ENCODE data around the gene SLC6A5.

Gene SLC6A5

DNA sequence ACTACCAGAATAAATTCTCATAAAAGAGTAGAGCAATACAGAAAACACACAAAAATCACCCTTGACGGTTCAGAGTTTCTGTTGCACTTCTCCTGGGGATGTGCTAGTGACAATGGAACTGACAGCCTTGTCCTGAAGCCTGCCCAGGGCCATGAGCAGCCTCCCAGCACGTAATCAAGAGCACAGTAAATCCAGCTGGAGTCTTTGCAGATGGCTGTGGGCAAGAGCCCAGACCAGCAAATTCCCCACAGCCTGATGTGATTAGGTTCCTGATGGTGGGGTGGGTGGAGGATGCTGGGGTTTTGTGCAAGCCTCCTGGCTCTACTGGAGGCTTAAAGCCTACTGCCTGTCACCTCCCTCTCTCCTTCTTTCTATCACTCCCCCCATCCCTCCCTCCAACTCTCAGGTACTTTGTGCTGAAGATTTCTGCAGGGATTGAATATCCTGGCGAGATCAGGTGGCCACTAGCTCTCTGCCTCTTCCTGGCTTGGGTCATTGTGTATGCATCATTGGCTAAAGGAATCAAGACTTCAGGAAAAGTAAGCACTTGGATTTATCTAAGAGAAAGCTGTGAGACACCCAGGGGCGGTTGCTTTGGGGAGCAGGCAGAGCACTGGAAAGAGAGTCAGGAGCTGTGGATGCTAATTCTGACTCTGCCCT lies 18.1 kb downstream of the SLC6A5 start:
- H3K4me1 ChIP-seq (ENCODE audit: control insufficient read depth, insufficient read depth, low read length): no peaks in the 10 kb centered on the region
- no peak overlapping the region for H3K4me3 ChIP-seq (ENCODE audit: low read depth, low read length)
- ChIA-PET POLR2A (no interaction called here), CTCF (interaction anchor here (0.6 to 1.0 kb wide), 3 partner anchors 8 to 50 kb away, joined by 3 to 5 read pairs (median 4); no protein-coding TSS in a partner anchor)
- H3K27ac ChIP-seq (ENCODE audit: extremely low read depth, low read depth, low read length): no peak overlapping the region
- no peaks in the 10 kb centered on the region for H3K9me3 ChIP-seq (ENCODE audit: control insufficient read depth, insufficient read depth, low read depth, low read length)
- TF ChIP-seq ZNF792 (tag by site-specific recombination; IDR thresholded peaks at IDR 0.05) (no peak), ZNF223 (tag by site-specific recombination; IDR thresholded peaks at IDR 0.05) (no peak), ZBTB7A (tag by site-specific recombination; IDR thresholded peaks at IDR 0.05; ENCODE audit: low read depth) (no peak), ZNF585B (tag by site-specific recombination; IDR thresholded peaks at IDR 0.05) (no peak), ZNF837 (tag by site-specific recombination; IDR thresholded peaks at IDR 0.05) (no peak), ZNF248 (tag by site-specific recombination; IDR thresholded peaks at IDR 0.05) (no peak), ZNF350 (tag by site-specific recombination; IDR thresholded peaks at IDR 0.05) (no peak), ZNF555 (tag by site-specific recombination; conservative IDR thresholded peaks at IDR 0.05) (no peak), ZNF10 (tag by site-specific recombination; IDR thresholded peaks at IDR 0.05) (no peak), KLF8 (tag by site-specific recombination; IDR thresholded peaks at IDR 0.05) (no peak), KLF9 (tag by site-specific recombination; IDR thresholded peaks at IDR 0.05; ENCODE audit: low read depth) (no peak), ZNF544 (tag by site-specific recombination; IDR thresholded peaks at IDR 0.05) (no peak), ZNF548 (tag by site-specific recombination; IDR thresholded peaks at IDR 0.05) (no peak), ZNF843 (tag by site-specific recombination; IDR thresholded peaks at IDR 0.05) (no peak), ZNF530 (tag by site-specific recombination; IDR thresholded peaks at IDR 0.05; ENCODE audit: low read depth) (no peak), ZNF146 (tag by site-specific recombination; IDR thresholded peaks at IDR 0.05) (no peak), ZNF626 (tag by site-specific recombination; IDR thresholded peaks at IDR 0.05) (no peak), KLF7 (tag by site-specific recombination; IDR thresholded peaks at IDR 0.05; ENCODE audit: borderline replicate concordance) (no peak), ZBTB26 (tag by site-specific recombination; optimal IDR thresholded peaks at IDR 0.05) (no peak)
- TF ChIP-seq, protein P1, sequence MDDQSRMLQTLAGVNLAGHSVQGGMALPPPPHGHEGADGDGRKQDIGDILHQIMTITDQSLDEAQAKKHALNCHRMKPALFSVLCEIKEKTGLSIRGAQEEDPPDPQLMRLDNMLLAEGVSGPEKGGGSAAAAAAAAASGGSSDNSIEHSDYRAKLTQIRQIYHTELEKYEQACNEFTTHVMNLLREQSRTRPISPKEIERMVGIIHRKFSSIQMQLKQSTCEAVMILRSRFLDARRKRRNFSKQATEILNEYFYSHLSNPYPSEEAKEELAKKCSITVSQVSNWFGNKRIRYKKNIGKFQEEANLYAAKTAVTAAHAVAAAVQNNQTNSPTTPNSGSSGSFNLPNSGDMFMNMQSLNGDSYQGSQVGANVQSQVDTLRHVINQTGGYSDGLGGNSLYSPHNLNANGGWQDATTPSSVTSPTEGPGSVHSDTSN (CRISPR knock-in tag; IDR thresholded peaks at IDR 0.05): no peak
- no peaks in the 10 kb centered on the region for H3K36me3 ChIP-seq (ENCODE audit: control insufficient read depth in 2 of 2, insufficient read depth in 1 of 2, low read length in 2 of 2)

GRCh38 chr11:20618083-20618482 lies 18.7 kb downstream of the SLC6A5 start:
- ChIA-PET POLR2A (no interaction called here), CTCF (interaction anchor here (0.6 to 1.0 kb wide), 3 partner anchors 9 to 49 kb away, joined by 3 to 5 read pairs (median 4); no protein-coding TSS in a partner anchor)
- Histone ChIP-seq H3K4me1 (ENCODE audit: control insufficient read depth, insufficient read depth, low read length) (no peaks in the 10 kb centered on the region), H3K27ac (ENCODE audit: extremely low read depth, low read depth, low read length) (no peak overlapping the region), H3K9me3 (ENCODE audit: control insufficient read depth, insufficient read depth, low read depth, low read length) (no peaks in the 10 kb centered on the region), H3K4me3 (ENCODE audit: low read depth, low read length) (no peak overlapping the region), H3K36me3 (ENCODE audit: control insufficient read depth in 2 of 2, insufficient read depth in 1 of 2, low read length in 2 of 2) (no peaks in the 10 kb centered on the region)
- TF ChIP-seq SCRT2 (tag by site-specific recombination; IDR thresholded peaks at IDR 0.05) (no peak), ZNF664 (tag by site-specific recombination; IDR thresholded peaks at IDR 0.05) (no peak), ZNF654 (tag by site-specific recombination; IDR thresholded peaks at IDR 0.05; ENCODE audit: low read depth) (no peak), ZNF133 (tag by site-specific recombination; IDR thresholded peaks at IDR 0.05) (no peak), ZNF629 (tag by site-specific recombination; IDR thresholded peaks at IDR 0.05) (no peak), ZNF76 (tag by site-specific recombination; IDR thresholded peaks at IDR 0.05; ENCODE audit: borderline replicate concordance, low read depth) (no peak), ZNF223 (tag by site-specific recombination; IDR thresholded peaks at IDR 0.05) (no peak), ZNF624 (tag by site-specific recombination; IDR thresholded peaks at IDR 0.05) (no peak), ZNF10 (tag by site-specific recombination; IDR thresholded peaks at IDR 0.05) (no peak), ZNF777 (tag by site-specific recombination; IDR thresholded peaks at IDR 0.05; ENCODE audit: borderline replicate concordance) (no peak), ZNF660 (tag by site-specific recombination; IDR thresholded peaks at IDR 0.05) (no peak)
- TF ChIP-seq, protein P2, sequence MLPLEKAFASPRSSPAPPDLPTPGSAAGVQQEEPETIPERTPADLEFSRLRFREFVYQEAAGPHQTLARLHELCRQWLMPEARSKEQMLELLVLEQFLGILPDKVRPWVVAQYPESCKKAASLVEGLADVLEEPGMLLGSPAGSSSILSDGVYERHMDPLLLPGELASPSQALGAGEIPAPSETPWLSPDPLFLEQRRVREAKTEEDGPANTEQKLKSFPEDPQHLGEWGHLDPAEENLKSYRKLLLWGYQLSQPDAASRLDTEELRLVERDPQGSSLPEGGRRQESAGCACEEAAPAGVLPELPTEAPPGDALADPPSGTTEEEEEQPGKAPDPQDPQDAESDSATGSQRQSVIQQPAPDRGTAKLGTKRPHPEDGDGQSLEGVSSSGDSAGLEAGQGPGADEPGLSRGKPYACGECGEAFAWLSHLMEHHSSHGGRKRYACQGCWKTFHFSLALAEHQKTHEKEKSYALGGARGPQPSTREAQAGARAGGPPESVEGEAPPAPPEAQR (tag by site-specific recombination; IDR thresholded peaks at IDR 0.05): no peak
